Caco-2 (cell line): Measurements from ENCODE around the gene UNC80. TPM values are rescaled to one million over a fixed set of nuclear protein-coding genes. Genes with fewer than 3 reads are reported as not detected.

Experiments used
- BruUV-seq: library from RNA; stranded (reverse); fragments of 400-500 nt; replicated peaks from 2 replicates; lab custom pipeline; 2021; lab: Mats Ljungman, UMichigan
- CTCF ChIA-PET: fragments of 300-600 bp; sonication (Branson Sonifier 250); formaldehyde crosslinking; loops from one replicate; lab custom pipeline; 2022; ENCODE audit warnings: antibody characterized with exemption; lab: Charles Lee
- POLR2A ChIA-PET: fragments of 300-600 bp; sonication (Branson Sonifier 250); formaldehyde crosslinking; loops from one replicate; lab custom pipeline; 2022; ENCODE audit warnings: antibody characterized with exemption; lab: Charles Lee
- DNase-seq, 2 experiments: peaks; one replicate each; pipeline versions ENCODE4 v3.0.0 to v3.0.0-alpha.2; 2020 to 2022
- H3K27me3 ChIP-seq: replicated peaks from 2 replicates; pipeline ENCODE4 v1.6.0; 2011; ENCODE audit warnings: low read length; ENCODE audit not compliant: control insufficient read depth, insufficient read depth
- H3K36me3 ChIP-seq: 2 replicates; pipeline ENCODE4 v1.5.1; 2011; ENCODE audit warnings: low read length; ENCODE audit not compliant: control insufficient read depth, insufficient read depth
- H3K4me1 ChIP-seq: fragments of 250-450 bp; sonication (Bioruptor Pico); 2 replicates; pipeline ENCODE4 v1.5.1; 2020; ENCODE audit warnings: mild to moderate bottlenecking
- H3K4me3 ChIP-seq: 2 replicates; pipeline ENCODE4 v1.5.1; 2011; ENCODE audit warnings: low read depth, mild to moderate bottlenecking, control low read depth, low read length
- H3K9me3 ChIP-seq: fragments of 250-450 bp; sonication (Bioruptor Pico); 2 replicates; pipeline ENCODE4 v1.5.1; 2020; ENCODE audit warnings: mild to moderate bottlenecking, moderate library complexity
- H3K27ac Mint-ChIP-seq: one replicate; pipeline ENCODE4 v1.8.0; 2022; ENCODE audit warnings: mixed read lengths; ENCODE audit not compliant: unreplicated experiment
- H3K27me3 Mint-ChIP-seq: one replicate; pipeline ENCODE4 v1.8.0; 2022; ENCODE audit warnings: mixed read lengths; ENCODE audit not compliant: insufficient read depth, unreplicated experiment
- H3K36me3 Mint-ChIP-seq: one replicate; pipeline ENCODE4 v1.8.0; 2022; ENCODE audit warnings: mild to moderate bottlenecking, mixed read lengths; ENCODE audit not compliant: insufficient read depth, unreplicated experiment
- H3K4me1 Mint-ChIP-seq: one replicate; pipeline ENCODE4 v1.8.0; 2022; ENCODE audit warnings: low read depth, mixed read lengths; ENCODE audit not compliant: unreplicated experiment
- H3K4me3 Mint-ChIP-seq: one replicate; pipeline ENCODE4 v1.8.0; 2022; ENCODE audit warnings: mild to moderate bottlenecking, moderate library complexity, mixed read lengths; ENCODE audit not compliant: unreplicated experiment
- H3K9me3 Mint-ChIP-seq: one replicate; pipeline ENCODE4 v1.8.0; 2022; ENCODE audit warnings: mixed read lengths; ENCODE audit not compliant: unreplicated experiment
- CTCF ChIP-seq, 2 experiments: fragments of 200-600 bp in 1 of 2; IDR thresholded peaks; 1 replicate in 1 of 2; 2 replicates in 1 of 2; pipeline versions ENCODE4 v1.5.1 to v1.8.0; 2011 to 2022; ENCODE audit warnings: antibody characterized with exemption in 1 of 2, control low read depth in 1 of 2, inconsistent platforms in 1 of 2, low read depth in 1 of 2, low read length in 1 of 2, mild to moderate bottlenecking in 1 of 2, moderate library complexity in 1 of 2; ENCODE audit not compliant: insufficient read depth in 1 of 2, severe bottlenecking in 1 of 2, unreplicated experiment in 1 of 2
- intact Hi-C: fragments of 100-400 bp; cut with micrococcal nuclease; formaldehyde crosslinking; loops from one replicate; pipeline ENCODE4 v1.10.0; 2022; ENCODE audit not compliant: unreplicated experiment
- total RNA-seq: library from RNA; stranded (reverse); gene quantifications from 2 replicates; pipeline ENCODE4 v1.2.3, GENCODE V29; 2022

Gene UNC80
- total RNA-seq, 1 experiment from 2014 or later: not detected

- Mint-ChIP-seq H3K36me3 (no peaks in the 10 kb centered on the region), H3K4me1 (no peaks in the 10 kb centered on the region), H3K27ac (no peak overlapping the region), H3K9me3 (no peaks in the 10 kb centered on the region), H3K4me3 (no peak overlapping the region), H3K27me3 (peaks cover 3% of the 10 kb centered on the region)
- Histone ChIP-seq H3K36me3 (no peaks in the 10 kb centered on the region), H3K4me3 (no peak overlapping the region), H3K9me3 (no peaks in the 10 kb centered on the region), H3K4me1 (no peaks in the 10 kb centered on the region), H3K27me3 (no peaks in the 10 kb centered on the region)
- no TSS peak for BruUV-seq
- intact Hi-C loops: no loop called here
- POLR2A ChIA-PET: no interaction called here
- TF ChIP-seq CTCF (IDR thresholded peaks at IDR 0.05; ENCODE audit: insufficient read depth in 1 of 2, low read depth in 1 of 2, low read length in 1 of 2, severe bottlenecking in 1 of 2, unreplicated experiment in 1 of 2): no peak
- DNase-seq: no peak
- CTCF ChIA-PET: no interaction called here
Observed at GRCh38 chr2:209805351-209805750, 33.7 kb downstream of the UNC80 start.

- intact Hi-C loops: no loop called here
- no peaks in the 10 kb centered on the region for H3K4me1 Mint-ChIP-seq
- TF ChIP-seq CTCF (IDR thresholded peaks at IDR 0.05; ENCODE audit: insufficient read depth in 1 of 2, low read depth in 1 of 2, low read length in 1 of 2, severe bottlenecking in 1 of 2, unreplicated experiment in 1 of 2): no peak
- H3K36me3 Mint-ChIP-seq: no peaks in the 10 kb centered on the region
- H3K9me3 Mint-ChIP-seq: no peaks in the 10 kb centered on the region
- H3K27ac Mint-ChIP-seq: no peak overlapping the region
- H3K27me3 Mint-ChIP-seq: peaks cover 3% of the 10 kb centered on the region
- H3K4me3 Mint-ChIP-seq: no peak overlapping the region
- BruUV-seq: no TSS peak
- Histone ChIP-seq H3K36me3 (no peaks in the 10 kb centered on the region), H3K4me3 (no peak overlapping the region), H3K27me3 (no peaks in the 10 kb centered on the region), H3K9me3 (no peaks in the 10 kb centered on the region), H3K4me1 (no peaks in the 10 kb centered on the region)
- no peak for DNase-seq
- ChIA-PET CTCF (no interaction called here), POLR2A (no interaction called here)
Observed at GRCh38 chr2:209806318-209806717, 34.7 kb downstream of the UNC80 start.

- no peaks in the 10 kb centered on the region for H3K27me3 ChIP-seq
- H3K27me3 Mint-ChIP-seq: no peaks in the 10 kb centered on the region
- intact Hi-C loops: no loop called here
Observed at GRCh38 chr2:209808521-209808920, 36.9 kb downstream of the UNC80 start.

More at GRCh38 chr2:209808521-209808920, 36.9 kb downstream of the UNC80 start:
- Mint-ChIP-seq H3K36me3 (no peaks in the 10 kb centered on the region), H3K27ac (no peak overlapping the region), H3K9me3 (no peaks in the 10 kb centered on the region), H3K4me1 (no peaks in the 10 kb centered on the region), H3K4me3 (no peak overlapping the region)
- BruUV-seq: no TSS peak
- POLR2A ChIA-PET: no interaction called here
- Histone ChIP-seq H3K9me3 (no peaks in the 10 kb centered on the region), H3K4me1 (no peaks in the 10 kb centered on the region), H3K36me3 (no peaks in the 10 kb centered on the region), H3K4me3 (no peak overlapping the region)
- CTCF ChIA-PET: no interaction called here
- DNase-seq: no peak
- no peak for TF ChIP-seq CTCF (IDR thresholded peaks at IDR 0.05; ENCODE audit: insufficient read depth in 1 of 2, low read depth in 1 of 2, low read length in 1 of 2, severe bottlenecking in 1 of 2, unreplicated experiment in 1 of 2)
